CD4-positive, alpha-beta T cell treated with Interferon gamma for 1 hour (primary cell): ENCODE data around the gene HTT-AS.

Experiments
- DNase-seq: peaks from one replicate; pipeline ENCODE4 v3.0.0-alpha.2; 2020

HTT-AS gene

DNA sequence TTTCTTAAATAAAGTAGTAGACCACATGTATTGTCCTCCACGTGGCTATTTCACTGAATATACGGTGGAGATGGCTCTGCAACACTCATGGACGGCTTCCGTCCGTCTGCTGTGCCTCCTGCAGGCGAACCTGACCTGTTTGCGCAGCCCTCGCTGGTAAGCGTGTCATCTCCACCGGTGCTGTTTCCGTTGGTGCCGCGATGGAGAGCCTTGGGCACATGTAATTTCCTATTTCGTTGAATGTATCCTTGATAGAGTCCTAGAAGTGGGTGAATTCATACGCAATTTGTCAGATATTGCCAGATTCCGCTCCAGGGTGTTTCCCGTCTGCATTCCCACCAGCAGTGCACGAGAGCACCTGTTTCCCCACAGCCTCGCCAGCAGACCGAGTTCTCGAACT is 48.5 kb downstream of the HTT-AS start:
- no peak for DNase-seq

- DNase-seq = no peak
Observed at GRCh38 chr4:3022651-3023050, 51.7 kb downstream of the HTT-AS start.

DNA sequence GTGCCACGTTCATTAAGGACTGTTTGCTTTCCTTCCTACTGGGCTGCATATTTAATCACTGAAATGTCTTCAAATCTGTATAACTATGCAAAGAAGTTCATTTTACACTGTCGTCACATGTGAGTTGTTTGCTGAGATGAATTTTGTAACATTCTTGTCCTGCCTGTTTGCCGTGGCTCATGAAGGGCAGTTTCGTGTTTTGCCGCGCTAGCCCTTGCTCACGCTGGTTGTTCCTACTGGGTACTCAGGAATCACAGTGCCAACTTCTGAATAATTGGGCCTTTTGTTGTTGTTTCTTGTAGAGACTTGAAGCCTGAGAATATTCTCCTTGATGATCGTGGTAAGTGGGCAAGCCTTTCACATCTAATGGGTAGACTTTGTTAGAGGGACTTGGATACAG is 52.2 kb downstream of the HTT-AS start:
- no peak for DNase-seq

DNA sequence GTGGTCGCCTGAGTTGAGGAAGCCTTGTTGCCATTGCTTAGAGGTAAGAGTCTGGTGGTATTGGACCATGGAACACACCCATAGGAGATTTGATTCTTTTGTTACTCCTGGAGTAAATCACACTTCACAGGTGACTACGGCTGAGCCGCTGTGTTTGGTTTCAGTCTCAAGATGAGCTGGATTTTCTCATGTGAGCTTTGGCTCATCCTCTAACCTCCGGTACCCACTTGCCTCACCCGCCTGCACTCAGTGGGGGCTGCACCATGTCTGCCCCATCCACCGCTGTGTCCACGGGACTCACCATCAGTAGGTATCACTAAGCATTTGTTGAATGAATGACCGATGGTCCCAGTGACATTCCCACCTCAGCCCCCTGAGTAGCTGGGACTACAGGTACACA is 52.7 kb downstream of the HTT-AS start:
- DNase-seq = no peak

DNA sequence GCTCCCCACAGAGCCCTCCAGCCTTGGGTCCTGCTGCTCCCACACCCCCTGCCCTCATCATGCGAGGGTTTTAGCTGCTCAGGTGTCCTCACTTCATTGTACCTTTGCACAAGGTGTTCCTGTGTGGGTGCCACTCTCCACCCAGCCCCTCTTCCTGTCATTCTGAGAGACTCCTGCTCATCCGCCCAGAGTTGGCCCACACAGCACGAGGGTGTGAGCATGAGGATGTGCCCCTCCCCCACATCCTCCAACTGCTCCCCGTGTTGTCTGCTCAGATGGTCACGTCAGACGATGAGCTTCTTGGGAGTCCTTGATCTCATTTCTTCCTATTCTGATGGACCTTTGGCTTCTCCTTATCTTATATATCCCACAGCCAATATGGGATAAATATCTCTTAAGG is 53.2 kb downstream of the HTT-AS start:
- no peak for DNase-seq

GRCh38 chr4:3019145-3019846 is 55.0 kb downstream of the HTT-AS start:
- no peak for DNase-seq

DNA sequence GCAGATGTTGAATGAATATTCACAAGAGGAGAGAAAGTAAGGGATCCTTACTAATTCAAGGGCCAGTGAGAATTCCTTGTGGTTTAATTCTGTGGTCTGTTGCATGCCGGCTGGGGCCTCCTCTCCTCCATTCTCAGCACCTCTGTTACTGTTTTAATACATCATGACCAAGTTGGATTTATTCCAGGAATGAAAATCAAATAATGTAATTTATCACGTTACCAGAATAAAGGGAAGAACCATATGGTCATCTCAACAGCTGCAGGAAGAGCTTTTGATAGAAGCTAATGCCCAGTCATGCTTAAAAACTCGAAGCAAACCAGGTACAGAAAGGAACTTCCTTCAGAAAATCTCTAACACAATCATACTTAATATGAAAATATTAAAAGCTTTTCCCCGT is 56.8 kb downstream of the HTT-AS start:
- DNase-seq = no peak

- no peak for DNase-seq
Observed at GRCh38 chr4:3016961-3017360, 57.4 kb downstream of the HTT-AS start.

- no peak for DNase-seq
Observed at GRCh38 chr4:3013839-3014350, 60.4 kb downstream of the HTT-AS start.
